Glutamatergic neuron (in vitro differentiated cells): ENCODE results near the gene CRX. TPM values are rescaled to one million over a fixed set of nuclear protein-coding genes. Genes with fewer than 3 reads are reported as not detected.
"Not testable (repeated sequence)": the region's sequence is repeated elsewhere in the genome, so short reads cannot be mapped to it uniquely, and the experiment has no call there.

Source experiments
- DNase-seq: peaks from one replicate; pipeline ENCODE4 v3.0.0; 2022
- H3K27ac Mint-ChIP-seq: one replicate; pipeline ENCODE4 v1.8.0; 2020; ENCODE audit warnings: mild to moderate bottlenecking, mixed read lengths, inconsistent platforms; ENCODE audit not compliant: unreplicated experiment
- H3K27me3 Mint-ChIP-seq: one replicate; pipeline ENCODE4 v1.8.0; 2020; ENCODE audit warnings: mild to moderate bottlenecking, moderate library complexity, mixed read lengths, inconsistent platforms; ENCODE audit not compliant: unreplicated experiment
- H3K36me3 Mint-ChIP-seq: one replicate; pipeline ENCODE4 v1.8.0; 2020; ENCODE audit warnings: mild to moderate bottlenecking, mixed read lengths, inconsistent platforms; ENCODE audit not compliant: unreplicated experiment
- H3K4me1 Mint-ChIP-seq: one replicate; pipeline ENCODE4 v1.8.0; 2020; ENCODE audit warnings: mild to moderate bottlenecking, low read depth, mixed read lengths, inconsistent platforms; ENCODE audit not compliant: unreplicated experiment
- H3K4me3 Mint-ChIP-seq: one replicate; pipeline ENCODE4 v1.8.0; 2020; ENCODE audit warnings: mild to moderate bottlenecking, mixed read lengths, inconsistent platforms; ENCODE audit not compliant: unreplicated experiment
- H3K9me3 Mint-ChIP-seq: one replicate; pipeline ENCODE4 v1.8.0; 2020; ENCODE audit warnings: mild to moderate bottlenecking, moderate library complexity, mixed read lengths, inconsistent platforms; ENCODE audit not compliant: unreplicated experiment
- CTCF ChIP-seq: fragments of 200-600 bp; sonication (generic); IDR thresholded peaks from one replicate; pipeline ENCODE4 v1.5.0; 2021; ENCODE audit not compliant: partially characterized antibody, unreplicated experiment
- total RNA-seq: library from RNA; stranded (reverse); fragmentation: NEBNext Ultra II Directional; extraction: Animal tissue kit (Norgen Biotek cat#: 25700); gene quantifications from one replicate; pipeline ENCODE4 v1.2.1, GENCODE V29; 2021; ENCODE audit not compliant: unreplicated experiment

CRX gene
- total RNA-seq, 1 donor from 2014 or later: not detected

GRCh38 chr19:47798904-47799266, 22.9 kb upstream of the CRX start:
- H3K4me1 Mint-ChIP-seq: no peaks in the 10 kb centered on the region
- no peak for DNase-seq
- H3K27me3 Mint-ChIP-seq: peaks cover 1% of the 10 kb centered on the region
- H3K27ac Mint-ChIP-seq: no peak overlapping the region
- H3K9me3 Mint-ChIP-seq: peaks cover 7% of the 10 kb centered on the region
- peaks cover 5% of the 10 kb centered on the region for H3K36me3 Mint-ChIP-seq
- H3K4me3 Mint-ChIP-seq: no peak overlapping the region
- TF ChIP-seq CTCF: no peak

GRCh38 chr19:47801270-47801669, 20.5 kb upstream of the CRX start:
- Mint-ChIP-seq H3K4me3 (no peak overlapping the region), H3K36me3 (peaks cover 5% of the 10 kb centered on the region), H3K4me1 (no peaks in the 10 kb centered on the region), H3K9me3 (peaks cover 5% of the 10 kb centered on the region), H3K27me3 (peaks cover 3% of the 10 kb centered on the region), H3K27ac (no peak overlapping the region)
- no peak for TF ChIP-seq CTCF
- DNase-seq: no peak

GRCh38 chr19:47802521-47803043, 19.2 kb upstream of the CRX start:
- H3K27me3 Mint-ChIP-seq: peaks cover 3% of the 10 kb centered on the region
- peaks cover 5% of the 10 kb centered on the region for H3K9me3 Mint-ChIP-seq
- H3K4me1 Mint-ChIP-seq: no peaks in the 10 kb centered on the region
- peaks cover 5% of the 10 kb centered on the region for H3K36me3 Mint-ChIP-seq
- no peak overlapping the region for H3K4me3 Mint-ChIP-seq
- no peak overlapping the region for H3K27ac Mint-ChIP-seq
- TF ChIP-seq CTCF: no peak
- no peak for DNase-seq

GRCh38 chr19:47803148-47803547, 18.6 kb upstream of the CRX start:
- not testable (repeated sequence) for H3K9me3 Mint-ChIP-seq, H3K4me3 Mint-ChIP-seq, H3K36me3 Mint-ChIP-seq, H3K27me3 Mint-ChIP-seq, H3K4me1 Mint-ChIP-seq, DNase-seq, H3K27ac Mint-ChIP-seq

- DNase-seq, H3K4me1 Mint-ChIP-seq, H3K4me3 Mint-ChIP-seq, H3K9me3 Mint-ChIP-seq, H3K27ac Mint-ChIP-seq, H3K27me3 Mint-ChIP-seq, H3K36me3 Mint-ChIP-seq: not testable (repeated sequence)
Measured at GRCh38 chr19:47803671-47804070, 18.1 kb upstream of the CRX start.

GRCh38 chr19:47804451-47804850, 17.3 kb upstream of the CRX start, which contains the start of gene TPRX1:
TPRX1 (minus strand) TSS chr19:47804551; CDS start chr19:47804539, 12 bp downstream.
- H3K4me1 Mint-ChIP-seq, H3K27me3 Mint-ChIP-seq, H3K36me3 Mint-ChIP-seq, DNase-seq, H3K4me3 Mint-ChIP-seq, H3K27ac Mint-ChIP-seq, H3K9me3 Mint-ChIP-seq: not testable (repeated sequence)
